HG02571 (cell line): ENCODE results near the gene ADIPOR2.
"Not testable (repeated sequence)": the region's sequence is repeated elsewhere in the genome, so short reads cannot be mapped to it uniquely, and the experiment has no call there.

ENCODE experiments used
- ATAC-seq: cut with Tn5 transposase; IDR thresholded peaks from one replicate; pipeline ENCODE4 v1.9.1; 2021; ENCODE audit warnings: mild to moderate bottlenecking, moderate library complexity; ENCODE audit not compliant: unreplicated experiment

ADIPOR2 gene

DNA sequence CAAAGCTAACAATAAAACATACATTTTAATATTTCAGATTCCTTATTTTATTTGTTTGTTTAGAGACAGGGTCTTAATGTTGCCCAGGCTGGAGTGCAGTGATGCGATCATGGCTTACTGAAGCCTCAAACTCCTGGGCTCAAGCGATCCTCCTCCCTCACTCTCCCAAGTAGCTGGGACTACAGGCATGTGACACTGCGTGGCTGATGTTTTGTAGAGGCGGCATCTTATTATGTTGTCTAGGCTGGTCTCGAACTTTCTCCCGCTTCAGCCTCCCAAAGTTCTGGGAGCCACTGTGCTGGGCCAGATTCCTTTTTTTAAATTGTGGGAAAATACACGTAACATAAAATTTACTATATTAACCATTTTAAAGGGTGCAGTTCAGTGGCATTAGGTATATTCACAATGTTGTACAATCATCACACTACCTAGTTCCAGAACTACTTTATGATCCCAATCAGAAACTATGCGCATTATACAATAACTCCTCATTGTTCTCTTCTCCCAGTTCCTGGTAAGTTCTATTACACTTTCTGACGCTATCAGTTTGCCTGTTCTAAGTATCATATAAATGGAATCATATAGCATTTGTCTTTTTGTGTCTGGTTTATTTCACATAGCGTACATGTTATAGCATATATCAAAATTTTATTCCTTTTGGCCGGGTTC, 40.3 kb downstream of the ADIPOR2 start:
- ATAC-seq, result no peak

DNA sequence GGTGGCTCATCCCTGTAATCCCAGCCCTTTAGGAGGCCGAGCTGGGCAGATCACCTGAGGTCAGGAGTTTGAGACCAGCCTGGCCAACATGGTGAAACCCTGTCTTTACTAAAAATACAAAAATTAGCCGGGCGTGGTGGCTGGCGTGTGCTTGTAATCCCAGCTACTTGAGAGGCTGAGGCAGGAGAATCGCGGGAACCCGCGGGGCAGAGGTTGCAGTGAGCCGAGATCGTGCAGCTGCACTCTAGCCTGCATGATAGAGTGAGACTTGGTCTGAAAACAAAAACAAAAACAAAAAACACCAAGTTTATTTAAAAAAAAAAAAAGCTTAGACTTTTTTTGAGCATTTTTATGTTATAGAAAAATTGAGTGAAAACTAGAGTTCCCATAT, 40.8 kb downstream of the ADIPOR2 start:
- ATAC-seq, result not testable (repeated sequence)

DNA sequence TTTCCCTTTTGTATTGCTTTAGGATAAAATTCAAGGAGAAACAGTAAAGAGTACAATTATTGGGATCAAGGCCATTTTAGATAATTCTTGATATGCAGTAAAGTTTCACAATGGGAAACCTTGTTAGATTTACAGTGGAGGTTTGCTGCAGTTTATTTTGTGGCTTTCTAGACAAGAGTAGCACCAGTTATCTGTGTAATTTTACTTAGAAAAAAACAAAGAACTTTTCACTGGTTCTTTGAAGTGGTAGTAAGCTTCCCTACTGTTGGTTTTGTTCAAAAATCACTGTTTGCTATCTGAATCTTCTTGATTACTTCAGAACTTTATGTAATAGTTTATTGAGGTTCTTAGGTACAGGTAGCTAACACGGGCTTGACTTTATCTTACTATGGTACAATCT, 42.0 kb downstream of the ADIPOR2 start:
- no peak for ATAC-seq

DNA sequence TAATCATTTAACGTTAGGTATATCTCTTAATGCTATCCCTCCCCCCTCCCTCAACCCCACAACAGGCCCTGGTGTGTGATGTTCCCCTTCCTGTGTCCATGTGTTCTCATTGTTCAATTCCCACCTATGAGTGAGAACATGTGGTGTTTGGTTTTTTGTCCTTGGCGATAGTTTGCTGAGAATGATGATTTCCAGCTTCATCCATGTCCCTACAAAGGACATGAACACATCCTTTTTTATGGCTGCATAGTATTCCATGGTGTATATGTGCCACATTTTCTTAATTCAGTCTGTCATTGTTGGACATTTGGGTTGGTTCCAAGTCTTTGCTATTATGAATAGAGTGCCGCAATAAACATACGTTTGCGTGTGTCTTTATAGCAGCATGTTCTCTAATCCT, 42.8 kb downstream of the ADIPOR2 start:
- not testable (repeated sequence) for ATAC-seq

DNA sequence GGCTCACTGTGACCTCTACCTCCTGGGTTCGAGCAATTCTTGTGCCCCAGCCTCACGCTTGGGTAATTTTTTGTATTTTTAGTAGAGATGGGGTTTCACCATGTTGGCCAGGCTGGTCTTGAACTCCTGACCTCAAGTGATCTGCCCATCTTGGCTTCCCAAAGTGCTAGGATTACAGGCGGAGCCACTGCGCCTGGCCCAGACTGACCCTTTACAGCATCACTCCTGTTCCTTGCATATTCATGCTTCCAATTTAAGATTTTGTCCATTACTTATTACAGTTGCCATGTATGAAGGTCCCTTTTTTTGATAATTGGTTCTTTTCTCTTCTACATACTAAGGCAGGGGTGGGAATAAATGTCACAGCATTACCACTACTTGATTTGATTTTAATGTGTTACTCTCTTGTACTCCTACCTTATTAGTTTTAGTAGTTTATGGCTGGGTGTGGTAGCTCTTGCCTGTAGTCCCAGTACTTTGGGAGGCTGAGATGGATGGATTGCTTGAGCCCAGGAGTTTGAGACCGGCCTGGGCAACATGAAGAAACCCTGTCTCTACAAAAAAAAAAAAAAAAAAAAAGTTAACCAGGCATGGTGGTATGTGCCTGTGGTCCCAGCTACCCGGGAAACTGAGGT, 46.9 kb downstream of the ADIPOR2 start:
- ATAC-seq, result no peak

DNA sequence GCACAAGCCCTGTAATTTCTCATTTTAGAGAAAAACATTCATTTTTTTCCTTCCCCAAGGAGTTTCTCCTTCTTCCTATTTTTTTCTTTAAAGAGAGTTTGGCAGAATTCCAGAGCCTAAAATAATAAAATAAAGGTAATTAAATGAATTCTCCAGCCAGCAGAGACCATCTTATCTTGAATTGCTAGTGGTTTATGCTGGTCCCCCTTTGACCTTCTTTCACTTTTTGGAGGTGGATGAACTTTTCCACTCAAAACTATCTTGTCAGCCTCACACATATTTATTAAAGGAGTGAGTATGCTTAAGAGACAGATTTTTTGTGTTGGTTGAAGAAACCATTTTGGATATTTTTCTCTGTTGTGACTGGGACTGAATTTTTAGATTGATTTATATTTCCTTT, 47.6 kb downstream of the ADIPOR2 start:
- no peak for ATAC-seq

DNA sequence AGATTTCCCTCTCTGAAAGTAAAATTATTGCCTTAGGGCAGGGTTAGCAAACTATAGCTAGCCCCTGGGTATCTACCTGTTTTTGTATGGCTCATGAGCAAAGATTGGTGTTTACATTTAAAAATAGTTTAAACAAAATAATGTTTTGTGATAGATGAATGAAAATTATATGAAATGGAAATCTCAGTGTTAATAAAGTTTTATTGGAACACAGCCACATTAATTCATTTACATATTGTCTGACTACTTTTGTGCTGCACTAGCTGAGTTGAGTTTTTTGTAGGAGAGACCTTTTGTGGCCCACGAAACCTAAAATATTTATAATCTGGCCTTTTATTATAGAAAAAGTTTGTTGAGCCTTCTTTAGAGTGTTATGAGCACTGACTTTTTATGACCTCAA, 48.5 kb downstream of the ADIPOR2 start:
- ATAC-seq, result no peak

DNA sequence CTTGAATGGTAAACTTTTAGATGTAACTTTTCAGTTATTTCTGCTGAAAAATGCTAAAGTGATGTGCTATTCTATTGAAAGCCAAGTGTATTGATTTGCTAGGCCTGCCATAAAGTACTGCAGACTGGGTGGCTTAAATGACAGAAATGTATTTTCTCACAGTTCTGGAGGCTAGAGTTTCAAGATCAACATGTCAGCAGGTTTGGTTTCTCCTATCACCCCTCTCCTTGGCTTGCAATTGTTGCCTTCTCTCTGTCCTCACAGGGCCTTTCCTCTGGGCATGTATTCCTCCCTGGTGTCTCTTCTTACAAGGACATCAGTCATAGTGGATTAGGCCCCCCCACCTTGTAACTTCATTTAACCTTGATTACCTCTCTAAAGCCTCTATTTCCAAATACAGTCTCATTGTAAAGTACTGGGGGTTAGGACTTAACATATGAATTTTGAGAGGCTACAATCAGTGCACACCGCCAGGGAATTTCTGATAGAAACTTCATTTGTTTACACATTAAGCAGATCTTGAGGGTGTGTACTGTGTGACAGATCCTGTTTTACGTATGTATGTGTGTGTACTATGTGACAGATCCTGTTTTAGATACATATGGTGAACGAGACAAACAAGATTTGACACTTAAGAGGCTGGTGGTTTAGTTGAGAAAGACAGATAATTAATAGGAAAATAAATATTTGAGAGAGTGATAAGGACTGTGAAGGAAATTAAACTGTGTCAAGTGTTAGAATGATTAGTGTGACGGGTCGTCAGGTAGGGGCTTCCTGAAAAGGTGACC, 49.5 kb downstream of the ADIPOR2 start:
- no peak for ATAC-seq

DNA sequence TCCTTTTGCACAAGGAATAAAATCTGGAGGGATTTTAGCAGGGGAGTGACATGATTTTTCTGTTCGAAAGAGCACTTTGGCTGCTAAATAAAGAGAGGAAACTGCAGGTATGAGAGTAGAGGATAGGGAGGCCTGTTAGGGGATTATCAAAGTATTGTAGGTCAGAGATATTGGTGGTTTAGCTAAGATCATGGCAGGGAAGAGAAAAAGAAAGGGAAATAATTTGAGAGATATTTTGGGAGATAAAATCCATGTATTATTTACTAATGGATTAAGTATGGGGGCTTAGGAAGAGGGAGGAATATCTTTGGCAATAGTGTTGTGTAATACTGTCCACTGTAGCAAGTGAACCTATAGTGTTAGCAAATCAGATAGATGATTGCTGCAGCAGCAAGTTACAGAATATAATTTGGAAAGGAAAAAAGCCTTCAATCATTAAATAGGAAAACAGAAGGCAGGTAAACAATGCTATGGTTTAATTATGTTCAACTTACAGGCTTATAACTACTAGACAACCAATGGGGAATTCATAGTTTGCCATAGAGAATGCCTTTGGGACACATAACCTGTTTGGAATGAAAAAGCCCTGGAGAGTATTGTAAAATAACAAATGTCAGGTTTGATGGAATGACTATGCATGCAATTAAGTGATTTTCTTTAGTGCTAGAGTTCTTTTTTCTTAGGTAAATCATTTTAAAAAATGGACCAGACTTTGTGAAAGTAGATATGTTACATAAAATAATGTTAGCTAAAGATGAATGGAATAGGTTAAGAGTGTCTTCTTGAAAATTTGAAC, 50.5 kb downstream of the ADIPOR2 start:
- ATAC-seq, result no peak

DNA sequence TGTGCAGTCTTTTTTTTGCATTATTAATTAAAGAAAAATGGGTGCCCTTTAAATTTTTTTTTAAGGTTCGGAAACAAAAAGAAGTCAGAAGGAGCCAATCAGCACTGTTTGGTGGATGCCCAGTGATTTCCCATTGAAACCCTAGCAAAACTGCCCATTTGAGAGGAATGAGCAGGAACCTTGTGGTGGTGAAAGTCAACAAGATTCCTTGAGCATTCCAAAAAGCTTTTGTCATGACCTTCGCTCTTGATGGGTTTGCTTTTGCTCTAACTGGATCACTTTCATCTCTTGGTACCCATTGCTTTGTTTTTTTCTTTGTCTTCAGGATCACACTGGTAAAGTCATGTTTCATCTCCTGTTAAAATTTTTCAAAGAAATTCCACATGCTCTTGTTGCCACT, 54.1 kb downstream of the ADIPOR2 start:
- no peak for ATAC-seq

DNA sequence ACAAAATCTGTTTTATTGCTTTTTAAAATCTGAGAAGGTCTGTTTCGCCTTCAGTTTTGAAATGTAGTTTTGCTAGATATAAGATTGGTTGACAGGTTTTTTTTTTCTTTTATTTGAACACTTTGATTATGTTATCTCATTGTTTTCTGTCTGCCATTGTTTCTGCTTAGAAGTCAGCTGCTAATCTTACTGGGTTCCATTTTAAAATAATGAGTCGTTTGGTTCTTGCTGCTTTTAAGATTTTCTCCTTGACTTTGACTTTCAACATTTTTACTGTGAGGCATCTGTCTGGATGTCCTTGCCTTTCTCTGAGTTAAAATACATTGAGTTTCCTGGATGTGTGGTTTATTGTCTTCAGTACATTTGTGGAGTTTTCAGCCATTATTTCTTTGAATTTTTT, 56.7 kb downstream of the ADIPOR2 start:
- ATAC-seq, result no peak

DNA sequence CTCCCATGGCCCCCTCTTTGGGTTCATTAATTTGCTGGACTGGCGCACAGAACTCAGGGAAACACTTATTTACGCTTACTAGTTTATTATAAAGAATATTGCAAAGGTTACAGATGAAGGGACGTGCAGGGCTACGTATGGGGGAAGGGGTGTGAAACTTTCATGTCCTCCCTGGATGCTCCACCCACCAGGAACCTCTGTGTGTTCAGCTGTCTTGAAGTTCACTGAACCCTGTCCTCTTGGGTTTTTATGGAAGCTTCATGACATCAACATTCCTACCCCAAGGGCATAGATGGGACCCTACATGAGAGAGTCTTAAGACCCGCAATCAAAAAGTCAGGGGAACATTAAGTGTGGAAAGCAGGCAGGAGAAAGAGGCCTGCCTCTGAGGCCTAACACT, 58.1 kb downstream of the ADIPOR2 start:
- no peak for ATAC-seq

DNA sequence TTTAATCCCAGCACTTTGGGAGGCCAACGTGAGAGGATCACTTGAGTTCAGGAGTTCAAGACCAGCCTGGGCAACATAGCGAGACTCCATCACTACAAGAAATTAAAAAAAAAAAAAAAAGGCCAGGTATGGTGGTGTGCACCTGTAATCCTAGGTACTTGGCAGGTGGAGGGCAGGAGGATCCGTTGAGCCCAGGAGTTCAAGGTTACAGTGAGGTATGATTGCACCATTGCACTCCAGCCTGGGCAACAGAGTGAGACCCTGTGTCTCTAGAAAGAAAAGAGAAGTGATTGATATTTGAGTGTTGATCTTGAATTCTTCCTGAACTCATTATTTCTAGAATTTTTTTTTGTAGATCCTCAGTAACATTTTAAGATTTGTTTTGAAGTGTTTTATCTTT, 59.4 kb downstream of the ADIPOR2 start:
- ATAC-seq, result no peak

DNA sequence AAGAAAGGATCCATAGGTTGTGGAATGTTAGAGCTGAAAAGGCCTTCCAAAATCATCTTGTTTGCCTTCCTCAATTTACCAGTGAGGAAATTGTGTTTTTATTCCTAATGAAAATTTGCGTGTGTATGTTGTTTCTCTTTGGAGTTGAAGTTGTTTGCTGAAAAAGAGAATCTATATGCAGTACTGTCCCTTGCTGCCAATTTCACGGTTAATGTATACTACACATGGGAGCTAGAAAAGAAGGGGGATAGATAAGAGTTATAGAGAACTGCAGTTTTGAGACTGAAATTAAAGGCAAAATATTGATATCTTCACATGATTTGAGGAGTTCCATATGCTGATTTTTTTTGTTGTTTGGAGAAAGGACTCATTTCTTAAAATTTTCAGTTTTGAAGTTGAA, 67.5 kb downstream of the ADIPOR2 start:
- ATAC-seq, result no peak

DNA sequence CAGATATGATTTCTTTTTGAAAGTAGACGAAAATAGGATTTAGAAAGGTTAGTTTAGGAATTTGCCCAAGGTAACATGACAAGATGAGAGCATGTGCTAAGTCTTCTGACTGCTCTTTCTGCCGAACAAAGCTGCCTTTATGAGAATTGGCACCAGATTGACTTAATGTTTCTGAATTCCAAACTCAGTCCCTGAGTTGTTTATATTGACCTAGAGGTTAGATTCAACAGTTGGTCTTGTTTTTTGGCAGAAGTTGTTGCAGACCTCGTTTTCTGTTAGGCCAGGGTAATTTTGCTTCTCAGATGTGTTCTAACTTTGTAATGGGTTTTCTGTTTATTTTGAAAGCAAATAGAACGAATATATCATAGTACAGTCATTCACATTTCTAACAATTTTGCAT, 68.0 kb downstream of the ADIPOR2 start:
- ATAC-seq, result no peak

DNA sequence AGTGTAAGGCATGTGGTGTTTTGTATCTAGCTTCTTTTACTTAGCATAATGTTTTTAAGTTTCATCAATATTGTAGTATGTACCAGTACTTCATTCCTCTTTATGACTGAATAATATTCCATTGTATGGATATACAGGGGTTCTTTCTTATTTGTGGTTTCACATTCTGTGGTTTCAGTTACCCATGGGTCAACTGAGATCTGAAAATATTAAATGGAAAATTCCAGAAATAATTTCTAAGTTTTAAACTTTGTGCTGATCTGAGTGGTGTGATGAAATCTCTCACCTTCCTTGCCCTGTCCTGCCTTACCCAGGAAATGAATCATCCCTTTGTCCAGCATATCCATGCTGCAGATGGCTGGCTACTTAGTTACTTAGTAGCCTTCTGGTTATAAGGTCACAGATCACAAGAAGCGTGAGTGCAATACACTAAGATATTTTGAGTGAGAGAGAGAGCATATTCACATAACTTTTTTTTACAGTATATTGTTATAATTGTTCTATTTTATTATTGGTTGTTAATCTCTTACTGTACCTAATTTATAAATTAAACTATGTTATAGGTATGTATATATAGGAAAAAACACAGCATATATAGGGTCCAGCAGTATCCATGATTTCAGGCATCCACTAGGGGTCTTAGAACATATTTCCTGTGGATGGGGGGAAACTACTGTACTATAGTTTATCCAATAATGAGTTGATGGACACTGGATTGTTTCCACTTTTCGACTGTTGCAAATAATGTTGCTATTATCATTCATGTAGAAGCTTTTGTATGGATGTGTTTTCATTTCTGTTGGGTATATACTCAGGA, 69.9 kb downstream of the ADIPOR2 start:
- no peak for ATAC-seq

DNA sequence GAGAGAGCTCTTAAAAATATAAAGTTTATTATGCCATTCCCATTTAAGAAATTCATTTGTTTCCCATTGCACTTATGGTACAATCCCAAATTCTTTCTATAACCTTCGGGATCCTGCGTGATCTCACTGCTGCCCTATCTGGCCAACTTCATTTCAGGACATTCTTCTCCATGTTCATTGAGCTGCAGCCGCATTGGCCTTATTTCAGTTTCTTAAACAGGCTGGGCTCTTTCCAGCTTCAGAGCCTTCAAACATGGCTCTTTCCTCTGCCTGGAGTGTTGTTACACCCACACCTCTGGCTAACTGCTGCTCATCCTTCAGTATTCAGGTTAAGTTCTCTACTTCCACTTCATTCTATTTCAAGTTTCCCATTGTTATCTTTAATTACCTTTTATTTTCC, 71.0 kb downstream of the ADIPOR2 start:
- ATAC-seq, result no peak

DNA sequence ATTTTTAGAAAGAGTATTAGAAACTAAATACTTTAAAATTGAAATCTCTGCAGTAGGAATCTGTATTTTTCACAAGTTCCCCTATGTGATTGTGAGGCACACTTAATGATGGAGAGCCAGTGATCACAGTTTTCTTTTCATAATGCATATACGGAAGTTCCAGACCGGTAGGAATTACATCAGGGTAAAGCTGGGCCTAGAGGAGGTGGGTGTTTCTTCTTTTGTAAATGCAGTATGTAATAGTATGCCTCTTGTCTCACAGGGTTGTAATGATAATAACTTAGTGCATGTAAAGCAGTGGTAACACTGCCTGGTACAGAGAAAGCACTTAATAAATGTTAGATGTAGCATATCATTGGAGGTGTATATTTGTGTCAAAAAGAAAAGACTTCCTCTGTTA, 72.3 kb downstream of the ADIPOR2 start:
- no peak for ATAC-seq

DNA sequence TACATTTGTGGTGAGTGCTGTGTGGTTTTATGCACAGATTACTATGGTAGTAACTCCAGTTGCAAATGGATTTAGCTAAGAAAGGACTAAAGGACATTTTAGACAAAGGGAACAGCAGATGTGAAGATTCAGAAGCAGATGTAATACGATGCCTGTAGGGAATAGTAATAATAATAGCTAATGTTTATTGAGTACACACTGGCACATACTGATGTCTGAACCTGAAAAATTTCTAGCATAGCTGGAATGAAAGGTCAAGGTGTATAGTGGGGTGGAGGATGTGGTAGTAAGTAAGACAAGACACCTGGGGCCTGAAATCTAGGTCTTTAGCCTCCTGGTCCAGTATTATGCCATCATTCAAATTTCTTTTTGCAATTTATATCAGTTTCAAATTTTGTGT, 75.2 kb downstream of the ADIPOR2 start:
- ATAC-seq, result no peak

DNA sequence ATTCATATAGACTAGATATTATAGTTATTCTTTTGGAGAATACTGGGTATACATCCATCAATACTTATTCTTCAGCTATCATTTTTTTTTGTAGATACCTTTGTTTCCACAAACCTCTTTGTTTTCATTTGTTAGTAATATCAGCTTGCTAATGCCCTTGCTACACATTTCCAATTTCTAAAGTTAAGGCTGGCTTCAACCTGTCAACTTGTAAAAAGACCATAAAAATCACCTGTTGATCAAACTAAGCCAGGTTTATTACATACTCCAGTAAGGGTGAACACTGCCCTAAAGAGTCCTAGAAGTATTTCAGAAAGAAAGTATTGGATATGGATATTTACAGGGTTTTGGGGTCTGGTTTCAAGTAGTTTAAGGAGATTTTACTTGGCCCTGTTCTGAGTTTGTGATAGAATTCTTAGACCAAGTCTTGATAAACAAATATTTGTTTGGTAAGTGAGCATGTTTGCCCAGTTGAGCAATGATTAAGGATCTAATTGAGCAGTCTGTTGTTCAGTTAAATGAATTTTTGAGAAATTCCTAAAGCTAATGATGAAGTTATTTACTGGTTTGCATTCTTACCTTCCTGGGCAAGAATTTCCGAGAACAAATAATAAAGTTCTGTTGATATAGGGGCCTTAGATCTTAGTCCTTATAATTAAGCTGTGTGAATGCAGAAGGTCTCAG, 76.7 kb downstream of the ADIPOR2 start:
- ATAC-seq, result no peak
